Right lung (tissue), 10 donors: ENCODE results near the gene PMM2. TPM values are rescaled to one million over a fixed set of nuclear protein-coding genes. Genes with fewer than 3 reads are reported as not detected.
"Not testable (repeated sequence)": the region's sequence is repeated elsewhere in the genome, so short reads cannot be mapped to it uniquely, and the experiment has no call there.

Experiments
- DNase-seq, 2 donors: peaks; one replicate each; pipeline ENCODE4 v3.0.0-alpha.2; 2013
- long read RNA-seq, 8 donors: transcript quantifications; one replicate each; lab custom pipeline, GENCODE V29; 2026
- polyA plus RNA-seq, 5 donors: library from polyadenylated mRNA; unstranded; fragments of 120-200 nt; gene quantifications; one replicate each; pipeline versions ENCODE4 v1.2.1 to v1.2.3, GENCODE V29; 2013; ENCODE audit warnings: inconsistent platforms in 1 of 5, low replicate concordance in 1 of 5; ENCODE audit not compliant: insufficient read length in 5 of 5, insufficient read depth in 1 of 5

PMM2 gene
- 10 to 100 TPM; 19.9 to 24.6 (median 22.6) TPM for polyA plus RNA-seq
- long read RNA-seq, donor 1, full-length matches to known transcripts: 13 of 241 reads
- long read RNA-seq, donor 1, partial matches to known transcripts: 96 of 241 reads
- long read RNA-seq, donor 1, other reads (novel, unspliced or antisense): 132 of 241 reads
- long read RNA-seq, donor 2, partial matches to known transcripts: 49 of 152 reads
- long read RNA-seq, donor 2, other reads (novel, unspliced or antisense): 99 of 152 reads
- long read RNA-seq, donor 3, full-length matches to known transcripts: 4 of 9 reads
- long read RNA-seq, donor 3, partial matches to known transcripts: 5 of 9 reads
- long read RNA-seq, donor 3, other reads (novel, unspliced or antisense): 0 of 9 reads
- long read RNA-seq, donor 4, full-length matches to known transcripts: 2 of 103 reads
- long read RNA-seq, donor 4, partial matches to known transcripts: 43 of 103 reads
- long read RNA-seq, donor 4, other reads (novel, unspliced or antisense): 58 of 103 reads
- long read RNA-seq, donor 5, partial matches to known transcripts: 240 of 252 reads
- long read RNA-seq, donor 5, other reads (novel, unspliced or antisense): 6 of 252 reads
- long read RNA-seq, donor 6, partial matches to known transcripts: 0 of 6 reads
- long read RNA-seq, donor 6, other reads (novel, unspliced or antisense): 0 of 6 reads
- long read RNA-seq, donor 7, full-length matches to known transcripts: 8 of 212 reads
- long read RNA-seq, donor 7, partial matches to known transcripts: 68 of 212 reads
- long read RNA-seq, donor 7, other reads (novel, unspliced or antisense): 136 of 212 reads
- long read RNA-seq, donor 8, partial matches to known transcripts: 0 of 3 reads
- long read RNA-seq, donor 8, other reads (novel, unspliced or antisense): 0 of 3 reads

GRCh38 chr16:8797364-8798173, at the start of gene PMM2, which contains the start of gene TMEM186:
PMM2 (plus strand) TSS chr16:8797839; CDS start chr16:8797883, 44 bp downstream.
TMEM186 (minus strand) TSS chr16:8797639; CDS start chr16:8797614, 25 bp downstream.
- peak; percentile 92 for DNase-seq

- DNase-seq: not testable (repeated sequence)
Measured at GRCh38 chr16:8748944-8749343, 48.7 kb upstream of the PMM2 start.

- no peak for DNase-seq
Measured at GRCh38 chr16:8751481-8752311, 45.9 kb upstream of the PMM2 start.

GRCh38 chr16:8752706-8753105, 44.9 kb upstream of the PMM2 start:
- DNase-seq: no peak

- no peak for DNase-seq
Measured at GRCh38 chr16:8753416-8754054, 44.1 kb upstream of the PMM2 start.

- no peak for DNase-seq
Measured at GRCh38 chr16:8756755-8757154, 40.9 kb upstream of the PMM2 start.

GRCh38 chr16:8758022-8758421, 39.6 kb upstream of the PMM2 start:
- DNase-seq: no peak

- DNase-seq: no peak
Measured at GRCh38 chr16:8760021-8760420, 37.6 kb upstream of the PMM2 start.

GRCh38 chr16:8761078-8761477, 36.6 kb upstream of the PMM2 start:
- no peak for DNase-seq

- DNase-seq: no peak
Measured at GRCh38 chr16:8762254-8762653, 35.4 kb upstream of the PMM2 start.

GRCh38 chr16:8763083-8763482, 34.6 kb upstream of the PMM2 start:
- no peak for DNase-seq

GRCh38 chr16:8763899-8764298, 33.7 kb upstream of the PMM2 start:
- DNase-seq: no peak

GRCh38 chr16:8764525-8765250, 33.0 kb upstream of the PMM2 start:
- DNase-seq: no peak

- no peak for DNase-seq
Measured at GRCh38 chr16:8767176-8767575, 30.5 kb upstream of the PMM2 start.

- no peak for DNase-seq
Measured at GRCh38 chr16:8768283-8768682, 29.4 kb upstream of the PMM2 start.

GRCh38 chr16:8768692-8769091, 28.9 kb upstream of the PMM2 start:
- DNase-seq: no peak

GRCh38 chr16:8773537-8773936, 24.1 kb upstream of the PMM2 start:
- DNase-seq: no peak

- no peak for DNase-seq
Measured at GRCh38 chr16:8774208-8774607, 23.4 kb upstream of the PMM2 start.

GRCh38 chr16:8775359-8775758, 22.3 kb upstream of the PMM2 start:
- no peak for DNase-seq
